Measurements from ENCODE around the gene APPBP2.

Gene APPBP2

DNA sequence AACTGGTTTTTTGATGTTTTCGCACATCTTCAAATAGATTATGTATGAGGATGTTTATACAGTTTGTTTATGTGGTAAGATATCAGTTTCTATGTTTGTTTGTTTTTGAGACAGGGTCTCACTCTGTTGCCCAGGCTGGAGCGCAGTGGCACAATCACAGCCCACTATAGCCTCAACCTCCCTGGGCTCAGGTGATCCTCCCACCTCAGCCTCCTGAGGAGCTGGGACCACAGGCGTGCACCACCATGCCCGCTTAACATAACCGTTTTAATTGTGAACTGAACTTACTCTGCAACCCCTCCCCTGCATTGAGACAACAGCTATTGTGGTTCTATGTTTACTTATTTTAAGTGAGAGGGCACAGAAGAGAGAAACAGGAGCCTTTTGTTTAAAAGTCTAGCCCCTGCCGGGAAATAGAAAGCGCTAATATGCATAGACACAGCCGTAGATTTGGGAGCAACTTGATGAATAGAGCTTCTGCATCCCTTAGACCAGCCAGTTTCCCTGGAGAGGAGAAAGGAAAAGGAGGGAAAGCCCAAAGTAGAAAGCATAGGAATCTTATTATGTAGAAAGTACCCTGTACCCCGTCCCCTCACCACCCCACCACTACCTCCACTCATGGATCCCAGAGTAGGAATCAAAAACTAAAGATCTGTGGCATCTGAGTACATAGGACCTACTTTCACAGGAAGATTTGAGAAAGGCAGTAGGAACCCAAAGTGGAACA, 19.6 kb upstream of the APPBP2 start:
- no peak for DNase-seq (ENCODE audit: low read depth)

DNA sequence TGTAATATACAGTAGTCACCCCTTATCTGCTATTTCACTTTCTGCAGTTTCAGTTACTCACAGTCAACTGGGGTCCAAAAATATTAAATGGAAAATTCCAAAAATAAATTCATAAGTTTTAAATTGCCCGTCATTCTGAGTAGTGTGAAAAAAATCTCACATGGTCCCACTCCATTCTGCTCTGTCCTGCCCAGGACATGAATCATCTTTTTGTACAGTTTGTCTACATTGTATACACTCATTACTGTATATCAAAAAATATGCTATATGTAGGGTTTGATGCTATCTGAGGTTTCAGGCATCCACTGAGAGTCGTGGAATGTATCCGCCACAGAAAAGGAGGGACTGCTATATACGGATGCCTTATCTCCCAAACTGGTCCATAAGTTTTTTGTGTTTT, 16.0 kb upstream of the APPBP2 start:
- H3K4me3 ChIP-seq (ENCODE audit: control insufficient read depth, low read depth, low read length) = no peak overlapping the region
- TF ChIP-seq, protein P1, sequence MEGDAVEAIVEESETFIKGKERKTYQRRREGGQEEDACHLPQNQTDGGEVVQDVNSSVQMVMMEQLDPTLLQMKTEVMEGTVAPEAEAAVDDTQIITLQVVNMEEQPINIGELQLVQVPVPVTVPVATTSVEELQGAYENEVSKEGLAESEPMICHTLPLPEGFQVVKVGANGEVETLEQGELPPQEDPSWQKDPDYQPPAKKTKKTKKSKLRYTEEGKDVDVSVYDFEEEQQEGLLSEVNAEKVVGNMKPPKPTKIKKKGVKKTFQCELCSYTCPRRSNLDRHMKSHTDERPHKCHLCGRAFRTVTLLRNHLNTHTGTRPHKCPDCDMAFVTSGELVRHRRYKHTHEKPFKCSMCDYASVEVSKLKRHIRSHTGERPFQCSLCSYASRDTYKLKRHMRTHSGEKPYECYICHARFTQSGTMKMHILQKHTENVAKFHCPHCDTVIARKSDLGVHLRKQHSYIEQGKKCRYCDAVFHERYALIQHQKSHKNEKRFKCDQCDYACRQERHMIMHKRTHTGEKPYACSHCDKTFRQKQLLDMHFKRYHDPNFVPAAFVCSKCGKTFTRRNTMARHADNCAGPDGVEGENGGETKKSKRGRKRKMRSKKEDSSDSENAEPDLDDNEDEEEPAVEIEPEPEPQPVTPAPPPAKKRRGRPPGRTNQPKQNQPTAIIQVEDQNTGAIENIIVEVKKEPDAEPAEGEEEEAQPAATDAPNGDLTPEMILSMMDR (conservative IDR thresholded peaks at IDR 0.05; ENCODE audit: control insufficient read depth, insufficient read depth, low read depth, low read length) = no peak
- peak; percentile 9 for DNase-seq (ENCODE audit: low read depth)

More for the DNA sequence above, 19.6 kb upstream of the APPBP2 start:
- TF ChIP-seq, protein P1 (conservative IDR thresholded peaks at IDR 0.05; ENCODE audit: control insufficient read depth, insufficient read depth, low read depth, low read length) = no peak
- H3K4me3 ChIP-seq (ENCODE audit: control insufficient read depth, low read depth, low read length) = no peak overlapping the region

DNA sequence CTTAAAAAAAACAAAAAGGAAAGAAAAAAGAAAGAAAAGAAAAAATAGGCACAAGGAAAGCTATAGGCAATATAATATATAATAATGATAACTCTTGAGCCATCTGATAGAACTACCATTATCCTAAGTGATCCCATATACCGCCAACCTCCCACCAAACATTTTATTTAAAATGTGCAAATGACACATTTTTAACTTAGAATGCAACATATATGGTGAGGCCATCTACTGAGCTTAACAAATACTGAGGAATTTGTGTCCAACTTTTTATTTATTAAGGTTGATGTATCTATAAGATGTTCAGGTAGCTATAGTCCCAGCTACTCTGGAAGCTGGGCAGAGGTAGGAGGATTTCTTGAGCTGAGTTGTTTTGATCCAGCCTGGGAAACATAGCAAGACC, 14.4 kb upstream of the APPBP2 start:
- DNase-seq (ENCODE audit: low read depth) = no peak
- H3K4me3 ChIP-seq (ENCODE audit: control insufficient read depth, low read depth, low read length) = no peak overlapping the region
- TF ChIP-seq, protein P1 (conservative IDR thresholded peaks at IDR 0.05; ENCODE audit: control insufficient read depth, insufficient read depth, low read depth, low read length) = no peak

DNA sequence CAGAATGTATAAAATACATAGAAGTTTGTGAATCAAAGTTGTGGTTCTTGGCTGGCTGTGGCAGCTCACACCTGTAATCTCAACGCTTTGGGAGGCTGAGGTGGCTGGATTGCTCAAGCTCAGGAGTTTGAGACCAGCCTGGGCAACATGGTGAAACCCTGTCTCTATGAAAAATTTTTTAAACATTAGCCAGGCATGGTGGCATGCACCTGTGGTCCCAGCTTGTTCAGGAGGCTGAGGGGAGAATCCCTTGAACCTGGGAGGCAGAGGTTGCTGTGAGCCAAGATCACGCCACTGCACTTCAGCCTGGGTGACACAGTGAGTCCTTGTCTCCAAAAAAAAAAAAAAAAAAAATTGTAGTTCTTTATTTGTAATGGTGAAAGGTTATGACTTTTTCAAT, 13.8 kb upstream of the APPBP2 start:
- TF ChIP-seq, protein P1 (conservative IDR thresholded peaks at IDR 0.05; ENCODE audit: control insufficient read depth, insufficient read depth, low read depth, low read length) = no peak
- no peak overlapping the region for H3K4me3 ChIP-seq (ENCODE audit: control insufficient read depth, low read depth, low read length)
- DNase-seq (ENCODE audit: low read depth) = no peak

DNA sequence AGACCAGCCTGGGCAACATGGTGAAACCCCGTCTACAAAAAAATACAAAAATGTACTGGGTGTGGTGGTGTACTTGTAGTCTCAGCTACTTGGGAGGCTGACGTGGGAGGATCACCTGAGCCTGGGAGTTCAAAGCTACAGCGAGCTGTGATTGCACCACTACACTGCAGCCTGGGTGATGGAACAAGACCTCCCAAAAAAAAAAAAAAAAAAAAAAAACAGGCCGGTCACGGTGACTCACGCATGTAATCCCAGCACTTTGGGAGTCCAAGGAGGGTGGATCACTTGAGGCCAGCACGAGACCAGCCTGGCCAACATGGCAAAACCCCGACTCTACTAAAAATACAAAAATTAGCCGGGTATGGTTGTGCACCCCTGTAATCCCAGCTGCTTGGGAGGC, 12.7 kb upstream of the APPBP2 start:
- TF ChIP-seq, protein P1 (conservative IDR thresholded peaks at IDR 0.05; ENCODE audit: control insufficient read depth, insufficient read depth, low read depth, low read length) = no peak
- no peak overlapping the region for H3K4me3 ChIP-seq (ENCODE audit: control insufficient read depth, low read depth, low read length)
- peak; percentile 52 for DNase-seq (ENCODE audit: low read depth)

DNA sequence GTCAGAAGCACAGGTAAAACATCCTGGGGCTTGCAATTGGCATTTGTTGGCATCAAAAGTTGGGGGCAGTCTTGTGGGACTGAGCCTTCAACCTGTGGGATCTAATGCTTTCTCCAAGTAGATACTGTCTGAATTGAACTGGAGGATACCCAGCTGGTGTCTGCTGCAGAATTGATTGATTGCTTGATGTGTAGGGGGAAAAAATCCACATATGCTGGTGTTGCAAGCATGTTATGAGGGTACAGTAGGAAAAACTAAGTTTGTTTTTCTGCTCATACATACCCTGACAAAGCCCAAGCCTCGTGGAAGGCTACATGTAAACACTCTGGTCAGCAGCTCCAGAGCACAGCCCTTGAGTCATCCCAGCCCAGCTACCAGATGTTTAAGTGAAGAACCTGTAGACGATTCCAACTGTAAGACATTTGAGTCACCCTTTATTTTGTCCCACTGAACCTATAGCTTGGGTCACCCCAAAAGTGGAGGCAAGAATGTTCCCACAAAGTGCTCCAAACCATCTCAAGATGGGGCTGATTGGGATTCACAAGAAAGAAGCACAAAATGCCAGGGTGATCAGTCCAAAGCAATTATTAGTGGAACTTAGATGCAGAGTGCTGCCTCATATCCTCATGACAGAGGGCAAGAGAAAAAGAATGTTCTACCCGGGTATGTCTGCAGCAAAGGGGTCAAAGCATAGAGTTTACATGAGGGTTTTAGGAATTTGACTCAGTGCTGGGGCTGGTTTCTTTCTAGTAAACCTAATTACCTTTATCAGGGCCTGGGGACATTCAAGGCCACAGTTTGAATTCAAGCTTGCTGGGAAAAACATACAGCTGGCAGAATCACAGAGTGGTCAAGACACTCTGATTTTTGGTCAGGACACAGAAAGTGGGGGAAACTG, 9.6 kb upstream of the APPBP2 start:
- TF ChIP-seq, protein P1 (conservative IDR thresholded peaks at IDR 0.05; ENCODE audit: control insufficient read depth, insufficient read depth, low read depth, low read length) = no peak

More for the DNA sequence above, 9.6 kb upstream of the APPBP2 start:
- H3K4me3 ChIP-seq (ENCODE audit: control insufficient read depth, low read depth, low read length) = no peak overlapping the region
- DNase-seq (ENCODE audit: low read depth) = peak; percentile 86
